HUDEP-2 (cell line): ENCODE data around the gene GZMM.
A peak's percentile ranks its signal among the peaks of the same experiment; 100 is the strongest.

ENCODE experiments used
- DNase-seq, 76 experiments: peaks; one replicate each; lab custom pipeline; 2025; ENCODE audit not compliant: unreplicated experiment in 76 of 76; lab: John Stamatoyannopoulos, UW

GZMM gene

DNA sequence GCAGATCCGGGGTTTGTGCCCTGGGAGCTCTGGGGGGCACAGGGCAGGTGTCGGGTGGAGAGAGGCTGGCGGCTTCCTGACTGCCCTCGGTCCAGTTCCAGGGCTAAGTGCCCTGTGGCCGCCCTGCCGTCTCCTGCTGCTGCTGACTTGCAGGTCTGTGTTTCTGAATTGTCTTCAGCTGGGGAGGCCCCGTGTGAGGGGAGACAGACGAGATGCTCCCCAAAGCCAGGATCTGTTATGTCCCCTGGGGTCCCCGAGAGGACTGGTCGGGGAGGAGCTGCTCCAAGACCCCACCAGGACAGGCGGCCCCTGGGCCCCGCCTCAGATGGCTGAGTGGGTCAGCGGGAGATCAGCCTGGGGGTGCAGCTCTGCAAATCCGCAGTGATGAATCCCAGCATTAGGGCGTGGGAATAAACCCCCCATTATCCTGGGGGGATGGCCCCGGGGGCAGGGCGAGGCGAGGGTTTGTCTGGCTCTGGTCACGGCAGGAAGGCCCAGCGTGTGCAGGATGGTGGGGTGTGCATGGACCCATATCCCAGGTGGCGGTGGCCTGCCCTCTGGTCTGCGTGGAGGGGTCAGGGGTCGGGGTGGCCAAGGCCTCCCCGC is 50.5 kb downstream of the GZMM start:
- no peak for DNase-seq

DNA sequence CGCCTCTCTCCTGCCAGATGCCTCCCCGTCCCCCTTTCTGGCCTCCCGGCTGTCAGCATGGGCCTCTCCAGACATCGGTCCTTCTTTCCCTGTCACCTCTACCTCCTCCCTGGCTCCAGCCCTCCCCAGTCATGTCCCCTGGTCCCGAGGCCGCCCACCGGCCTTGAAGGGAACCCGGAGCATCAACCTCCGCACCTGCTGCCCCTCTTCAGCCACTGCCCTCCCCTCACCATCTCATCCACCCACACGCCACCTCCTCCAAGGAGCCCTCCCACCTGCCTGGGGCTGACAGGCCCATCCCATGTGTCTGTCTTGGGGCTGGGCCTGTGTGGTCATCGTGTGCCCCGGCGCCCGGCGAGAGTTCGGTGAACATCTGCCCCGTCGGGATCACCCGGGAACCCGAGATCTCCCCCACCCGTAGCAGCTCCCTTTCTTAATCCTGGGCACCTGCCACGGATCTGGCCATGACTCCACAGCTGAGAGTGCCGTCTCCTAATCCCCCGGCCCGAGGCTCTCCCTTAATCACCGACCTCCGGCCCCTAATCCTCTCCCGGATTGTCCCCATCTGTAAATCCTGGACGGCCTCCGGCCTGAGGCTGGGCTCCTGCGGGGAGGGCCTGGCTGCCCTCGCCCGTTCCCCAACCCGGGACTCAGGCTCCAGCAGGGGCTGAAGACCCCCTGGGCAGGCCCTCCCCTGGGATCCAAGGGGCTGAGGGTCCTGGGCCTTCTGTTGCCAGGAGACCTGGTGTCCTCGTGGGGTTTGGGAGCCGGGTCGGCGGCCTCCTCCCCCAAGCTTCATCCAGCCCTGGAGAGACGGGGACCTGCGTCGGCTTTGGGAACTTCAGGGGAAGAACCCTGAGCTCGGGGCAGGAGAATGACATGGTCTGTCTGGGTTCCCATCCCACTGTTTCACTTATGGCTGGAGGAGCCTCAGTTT is 51.7 kb downstream of the GZMM start:
- no peak for DNase-seq

DNA sequence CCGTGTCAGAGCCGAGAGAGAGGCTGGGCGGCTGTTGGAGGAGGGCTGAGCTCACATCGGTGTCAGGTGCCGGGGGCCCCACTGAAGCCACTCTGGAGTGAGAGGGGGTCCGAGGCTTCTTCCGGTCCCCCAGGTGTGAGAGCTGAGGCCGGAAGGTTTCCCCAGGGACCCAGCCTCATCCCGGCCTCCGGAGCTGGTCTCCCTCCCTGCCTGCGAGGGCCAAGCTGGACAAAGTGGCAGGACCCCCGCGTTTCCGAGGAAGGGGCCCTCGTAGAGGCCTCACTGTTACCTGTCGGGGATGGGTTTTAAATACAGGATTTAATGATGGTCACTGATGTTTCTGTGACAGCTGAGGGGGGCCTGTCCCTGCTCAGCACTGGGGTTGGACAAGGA is 52.4 kb downstream of the GZMM start:
- no peak for DNase-seq

DNA sequence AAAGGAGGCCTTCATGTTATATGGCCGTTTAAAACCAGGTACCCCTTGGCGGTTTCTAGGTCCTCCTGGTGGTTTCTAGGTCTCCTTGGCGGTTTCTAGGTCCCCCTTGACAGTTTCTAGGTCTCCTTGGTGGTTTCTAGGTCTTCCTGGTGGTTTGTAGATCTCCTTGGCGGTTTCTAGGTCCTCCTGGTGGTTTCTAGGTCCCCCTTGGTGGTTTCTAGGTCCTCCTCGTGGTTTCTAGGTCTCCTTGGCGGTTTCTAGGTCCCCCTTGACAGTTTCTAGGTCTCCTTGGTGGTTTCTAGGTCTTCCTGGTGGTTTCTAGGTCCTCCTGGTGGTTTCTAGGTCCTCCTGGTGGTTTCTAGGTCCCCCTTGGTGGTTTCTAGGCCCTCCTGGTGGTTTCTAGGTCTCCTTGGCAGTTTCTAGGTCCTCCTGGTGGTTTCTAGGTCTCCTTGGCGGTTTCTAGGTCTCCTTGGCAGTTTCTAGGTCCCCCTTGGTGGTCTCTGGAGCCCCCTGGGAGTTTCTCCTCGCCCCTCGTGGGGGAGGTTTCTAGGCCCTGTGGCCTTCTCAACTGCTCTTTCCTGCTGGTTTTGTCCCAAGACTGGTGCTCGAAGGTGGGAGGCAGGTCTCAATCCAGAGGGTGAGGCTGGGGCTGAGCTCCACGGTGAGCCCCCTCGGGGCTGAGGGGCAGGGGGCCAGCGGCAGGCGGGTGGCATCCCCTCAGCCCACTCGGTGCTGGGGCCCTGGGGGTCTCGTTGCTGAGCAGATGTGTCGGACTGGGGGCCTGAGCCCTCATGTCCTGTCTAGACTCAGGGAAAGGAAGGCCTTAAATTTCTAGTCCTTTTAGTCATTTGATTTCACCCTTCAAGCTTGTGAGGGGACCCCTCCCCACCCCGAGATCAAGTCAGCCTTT is 53.8 kb downstream of the GZMM start:
- DNase-seq = peak in 11 of 76 experiments; percentile 16 to 59 (median 32)
